ENCODE results near the gene DEF6. TPM values are rescaled to one million over a fixed set of nuclear protein-coding genes. Genes with fewer than 3 reads are reported as not detected.
A peak's percentile ranks its signal among the peaks of the same experiment; 100 is the strongest.

The DEF6 gene
- total and polyA plus RNA-seq, 2 of the 8 experiments (the other 6 are each of a cell fraction or from before 2014, with no cell fraction given), result 3.3 to 4.1 TPM

GRCh38 chr6:35370124-35370741, 72.6 kb downstream of the DEF6 start:
- H3K9ac ChIP-seq (replicated peaks in 1 of 4; ENCODE audit: extremely low read depth in 1 of 4, low read depth in 3 of 4, low read length in 3 of 4), result no peak overlapping the region
- no peaks in the 10 kb centered on the region for H3K23me2 ChIP-seq (ENCODE audit: low read depth, low read length)
- CTCF ChIA-PET (ENCODE audit: partially characterized antibody), result interaction anchor here (0.9 kb wide), 1 partner anchor 8 kb away, joined by 3 read pairs; no protein-coding TSS in a partner anchor
- H3K14ac ChIP-seq (ENCODE audit: insufficient read length), result no peak overlapping the region
- no peak overlapping the region for H3K4ac ChIP-seq (replicated peaks; ENCODE audit: insufficient read length, low read depth, low read length)
- H4K5ac ChIP-seq (ENCODE audit: insufficient read length, low read depth, low read length), result no peak overlapping the region
- no peak overlapping the region for H3K4me2 ChIP-seq (ENCODE audit: insufficient read depth in 1 of 2, low read depth in 2 of 2, low read length in 2 of 2)
- H3K79me2 ChIP-seq (ENCODE audit: control insufficient read depth in 1 of 2, insufficient read depth in 2 of 2, low read length in 2 of 2), result 0 out of 4 replicates have a peak, but pooled peaks cover 0 to 3% of the 10 kb centered on the region in 2 experiments
- no peak overlapping the region for H2AFZ ChIP-seq (ENCODE audit: low read length)
- H3K23ac ChIP-seq (ENCODE audit: insufficient read length), result no peak overlapping the region
- no peaks in the 10 kb centered on the region for H4K20me1 ChIP-seq (replicated peaks in 1 of 2; ENCODE audit: control insufficient read depth in 1 of 2, insufficient read depth in 2 of 2, low read length in 2 of 2)
- no peak overlapping the region for H3K56ac ChIP-seq (replicated peaks; ENCODE audit: insufficient read length, low read depth, low read length)
- 0 out of 2 replicates have a peak overlapping the region, but pooled peaks have one; percentile 61 for H2AK5ac ChIP-seq (ENCODE audit: low read depth, low read length)
- H4K91ac ChIP-seq (replicated peaks; ENCODE audit: insufficient read length, low read length), result no peak overlapping the region
- POLR2A ChIA-PET (ENCODE audit: partially characterized antibody), result no interaction called here
- 92% methylated on average over 8 of the region's 8 CpGs; no CpG with 5 or more reads in 1 of the 2 experiments for WGBS, 2 experiments (ENCODE audit: extremely low coverage in 1 of 2, insufficient coverage in 1 of 2, insufficient read length in 1 of 2, insufficient replicate concordance in 2 of 2, low coverage in 1 of 2, low lambda C conversion rate in 2 of 2, missing lambda C conversion rate in 1 of 2)
- no peak overlapping the region for H3K4me3 ChIP-seq (ENCODE audit: extremely low read depth in 1 of 4, insufficient read depth in 2 of 4, low read depth in 3 of 4, low read length in 4 of 4)
- no peak for DNase-seq (ENCODE audit: low read depth in 1 of 2, low spot score in 2 of 2)
- H2BK5ac ChIP-seq (ENCODE audit: low read depth, low read length), result no peak overlapping the region
- H2BK15ac ChIP-seq (ENCODE audit: low read length), result 0 out of 2 replicates have a peak overlapping the region, but pooled peaks have one; percentile 63
- no peak overlapping the region for H2BK20ac ChIP-seq (ENCODE audit: low read length)
- H3K27ac ChIP-seq (ENCODE audit: low read depth, low read length), result no peak overlapping the region
- no peaks in the 10 kb centered on the region; the same call in 1 of the 2 replicates for H3K79me1 ChIP-seq (ENCODE audit: low read depth, low read length)
- no peaks in the 10 kb centered on the region; a peak in 1 of 7 replicates for H3K4me1 ChIP-seq (replicated peaks in 1 of 4; ENCODE audit: control insufficient read depth in 3 of 4, insufficient read depth in 4 of 4, low read length in 3 of 4)
- no peak overlapping the region for H2BK12ac ChIP-seq (ENCODE audit: low read depth, low read length)
- H3K36me3 ChIP-seq (ENCODE audit: control insufficient read depth in 2 of 4, insufficient read depth in 4 of 4, low read length in 3 of 4), result no peaks in the 10 kb centered on the region
- no peak overlapping the region for H2BK120ac ChIP-seq (replicated peaks; ENCODE audit: low read depth, low read length)
- H3K27me3 ChIP-seq (replicated peaks in 1 of 4; ENCODE audit: control insufficient read depth in 3 of 4, extremely low read depth in 1 of 4, insufficient read depth in 3 of 4, low read length in 3 of 4), result no peaks in the 10 kb centered on the region
- no peak for FAIRE-seq
- no peaks in the 10 kb centered on the region for H3K9me3 ChIP-seq (ENCODE audit: insufficient read depth in 2 of 2, low read depth in 1 of 2, low read length in 1 of 2)
- H4K8ac ChIP-seq (ENCODE audit: extremely low read depth, insufficient read depth, low read length), result no peak overlapping the region
- H3K18ac ChIP-seq (ENCODE audit: extremely low read depth, low read length), result no peak overlapping the region
- TF ChIP-seq NANOG (IDR thresholded peaks at IDR 0.05; ENCODE audit: insufficient read depth, low read depth, low read length, poor library complexity, severe bottlenecking) (no peak), TAF1 (IDR thresholded peaks at IDR 0.05; ENCODE audit: low read depth, low read length) (no peak), E2F6 (IDR thresholded peaks at IDR 0.05) (no peak), TBP (IDR thresholded peaks at IDR 0.05; ENCODE audit: low read depth, low read length) (no peak), USF2 (IDR thresholded peaks at IDR 0.05; ENCODE audit: low read length) (no peak), RFX5 (IDR thresholded peaks at IDR 0.05; ENCODE audit: borderline replicate concordance, low read depth, low read length) (no peak), TCF12 (IDR thresholded peaks at IDR 0.05; ENCODE audit: low read depth, low read length) (no peak), MAX (IDR thresholded peaks at IDR 0.05) (no peak), GABPA (IDR thresholded peaks at IDR 0.05; ENCODE audit: borderline replicate concordance, insufficient read depth, low read length) (no peak), RXRA (IDR thresholded peaks at IDR 0.05; ENCODE audit: insufficient read depth, low read depth, low read length) (no peak)
